Caco-2 (cell line): Measurements from ENCODE around the gene TTC13. TPM values are rescaled to one million over a fixed set of nuclear protein-coding genes. Genes with fewer than 3 reads are reported as not detected.
A peak's percentile ranks its signal among the peaks of the same experiment; 100 is the strongest.

Source experiments
- BruUV-seq: library from RNA; stranded (reverse); fragments of 400-500 nt; replicated peaks from 2 replicates; lab custom pipeline; 2021; lab: Mats Ljungman, UMichigan
- CTCF ChIA-PET: fragments of 300-600 bp; sonication (Branson Sonifier 250); formaldehyde crosslinking; loops from one replicate; lab custom pipeline; 2022; ENCODE audit warnings: antibody characterized with exemption; lab: Charles Lee
- POLR2A ChIA-PET: fragments of 300-600 bp; sonication (Branson Sonifier 250); formaldehyde crosslinking; loops from one replicate; lab custom pipeline; 2022; ENCODE audit warnings: antibody characterized with exemption; lab: Charles Lee
- DNase-seq, 2 experiments: peaks; one replicate each; pipeline versions ENCODE4 v3.0.0 to v3.0.0-alpha.2; 2020 to 2022
- H3K27me3 ChIP-seq: replicated peaks from 2 replicates; pipeline ENCODE4 v1.6.0; 2011; ENCODE audit warnings: low read length; ENCODE audit not compliant: control insufficient read depth, insufficient read depth
- H3K36me3 ChIP-seq: 2 replicates; pipeline ENCODE4 v1.5.1; 2011; ENCODE audit warnings: low read length; ENCODE audit not compliant: control insufficient read depth, insufficient read depth
- H3K4me1 ChIP-seq: fragments of 250-450 bp; sonication (Bioruptor Pico); 2 replicates; pipeline ENCODE4 v1.5.1; 2020; ENCODE audit warnings: mild to moderate bottlenecking
- H3K4me3 ChIP-seq: 2 replicates; pipeline ENCODE4 v1.5.1; 2011; ENCODE audit warnings: low read depth, mild to moderate bottlenecking, control low read depth, low read length
- H3K9me3 ChIP-seq: fragments of 250-450 bp; sonication (Bioruptor Pico); 2 replicates; pipeline ENCODE4 v1.5.1; 2020; ENCODE audit warnings: mild to moderate bottlenecking, moderate library complexity
- H3K27ac Mint-ChIP-seq: one replicate; pipeline ENCODE4 v1.8.0; 2022; ENCODE audit warnings: mixed read lengths; ENCODE audit not compliant: unreplicated experiment
- H3K27me3 Mint-ChIP-seq: one replicate; pipeline ENCODE4 v1.8.0; 2022; ENCODE audit warnings: mixed read lengths; ENCODE audit not compliant: insufficient read depth, unreplicated experiment
- H3K36me3 Mint-ChIP-seq: one replicate; pipeline ENCODE4 v1.8.0; 2022; ENCODE audit warnings: mild to moderate bottlenecking, mixed read lengths; ENCODE audit not compliant: insufficient read depth, unreplicated experiment
- H3K4me1 Mint-ChIP-seq: one replicate; pipeline ENCODE4 v1.8.0; 2022; ENCODE audit warnings: low read depth, mixed read lengths; ENCODE audit not compliant: unreplicated experiment
- H3K4me3 Mint-ChIP-seq: one replicate; pipeline ENCODE4 v1.8.0; 2022; ENCODE audit warnings: mild to moderate bottlenecking, moderate library complexity, mixed read lengths; ENCODE audit not compliant: unreplicated experiment
- H3K9me3 Mint-ChIP-seq: one replicate; pipeline ENCODE4 v1.8.0; 2022; ENCODE audit warnings: mixed read lengths; ENCODE audit not compliant: unreplicated experiment
- CTCF ChIP-seq, 2 experiments: fragments of 200-600 bp in 1 of 2; IDR thresholded peaks; 1 replicate in 1 of 2; 2 replicates in 1 of 2; pipeline versions ENCODE4 v1.5.1 to v1.8.0; 2011 to 2022; ENCODE audit warnings: antibody characterized with exemption in 1 of 2, control low read depth in 1 of 2, inconsistent platforms in 1 of 2, low read depth in 1 of 2, low read length in 1 of 2, mild to moderate bottlenecking in 1 of 2, moderate library complexity in 1 of 2; ENCODE audit not compliant: insufficient read depth in 1 of 2, severe bottlenecking in 1 of 2, unreplicated experiment in 1 of 2
- intact Hi-C: fragments of 100-400 bp; cut with micrococcal nuclease; formaldehyde crosslinking; loops from one replicate; pipeline ENCODE4 v1.10.0; 2022; ENCODE audit not compliant: unreplicated experiment
- total RNA-seq: library from RNA; stranded (reverse); gene quantifications from 2 replicates; pipeline ENCODE4 v1.2.3, GENCODE V29; 2022

The TTC13 gene
- total RNA-seq, 1 experiment from 2014 or later, result 57.6 TPM

DNA sequence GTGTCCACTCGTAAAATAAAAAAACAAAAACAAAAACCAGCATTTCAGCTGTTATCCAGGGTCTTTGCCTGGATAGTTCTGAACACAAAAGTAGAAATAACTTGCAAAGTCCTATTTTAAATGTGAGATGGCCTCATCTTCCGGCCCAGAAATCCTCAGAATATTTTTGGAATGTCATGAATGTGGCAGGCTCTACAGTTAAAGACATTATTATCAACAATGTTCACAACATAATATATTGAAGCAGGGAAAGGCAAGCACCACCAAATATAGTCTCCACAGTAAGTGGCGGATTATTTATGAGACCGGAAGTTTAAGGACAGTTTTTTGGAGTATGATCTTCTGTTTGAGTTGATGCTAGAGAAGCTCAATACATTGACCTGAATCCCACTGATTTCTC is 109.2 kb downstream of the TTC13 start:
- Histone ChIP-seq H3K27me3 (no peaks in the 10 kb centered on the region), H3K9me3 (no peaks in the 10 kb centered on the region), H3K4me3 (peak overlapping the region; percentile 90), H3K36me3 (no peaks in the 10 kb centered on the region; the same call in 1 of the 2 replicates), H3K4me1 (peaks cover 21% of the 10 kb centered on the region)
- BruUV-seq, result TSS peak; percentile 77
- H3K27me3 Mint-ChIP-seq, result no peaks in the 10 kb centered on the region
- peaks cover 37% of the 10 kb centered on the region for H3K36me3 Mint-ChIP-seq
- peak overlapping the region; percentile 97 for H3K27ac Mint-ChIP-seq
- POLR2A ChIA-PET, result interaction anchor here (0.6 to 1.6 kb wide), 9 partner anchors 11 to 468 kb away, joined by 3 to 8 read pairs (median 3); partner anchors contain the start of genes ARV1, EXOC8, SPRTN and TTC13
- H3K9me3 Mint-ChIP-seq, result no peaks in the 10 kb centered on the region
- H3K4me1 Mint-ChIP-seq, result peaks cover 30% of the 10 kb centered on the region
- intact Hi-C loops, result loop anchor here (2.0 to 10.0 kb wide), 2 partner anchors 31 to 345 kb away; no protein-coding TSS in a partner anchor
- no peak for TF ChIP-seq CTCF (IDR thresholded peaks at IDR 0.05; ENCODE audit: insufficient read depth in 1 of 2, low read depth in 1 of 2, low read length in 1 of 2, severe bottlenecking in 1 of 2, unreplicated experiment in 1 of 2)
- H3K4me3 Mint-ChIP-seq, result peak overlapping the region; percentile 81
- no peak for DNase-seq
- CTCF ChIA-PET, result interaction anchor here (0.8 to 1.1 kb wide), 2 partner anchors 109 to 468 kb away, joined by 3 read pairs; partner anchors contain the start of genes ARV1, EXOC8 and TTC13

DNA sequence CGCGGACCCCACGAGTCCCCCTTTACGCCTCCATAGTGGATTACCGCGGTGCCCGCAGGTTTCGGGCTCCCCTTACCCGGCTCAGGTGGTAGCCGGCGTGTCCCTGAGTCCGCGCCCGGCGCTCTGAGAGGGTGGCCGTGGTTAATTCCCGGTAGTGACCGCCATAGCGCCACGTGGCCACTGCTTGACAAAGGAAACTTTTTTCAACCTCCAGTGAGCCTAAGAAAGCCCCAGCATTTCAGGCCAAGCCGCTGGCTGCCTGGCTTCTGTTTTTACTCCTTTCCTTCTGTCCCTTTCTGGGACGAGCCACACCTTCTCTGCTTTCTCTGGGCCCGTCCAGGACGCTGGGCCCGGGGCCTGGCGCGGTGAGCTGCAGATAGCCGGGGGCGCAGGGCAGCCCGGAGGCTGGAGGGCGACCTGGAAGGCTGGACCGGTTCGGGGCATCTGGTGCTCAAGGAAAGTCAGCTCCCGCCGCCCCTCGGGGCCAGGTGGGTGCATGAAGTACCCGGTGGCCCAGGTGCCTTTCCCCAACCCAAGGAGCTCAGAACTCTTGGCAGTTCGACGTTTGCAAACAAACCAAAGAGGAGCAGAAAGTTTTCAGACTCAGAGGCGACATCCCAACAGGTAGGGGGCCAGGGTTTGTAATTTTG is 109.8 kb downstream of the TTC13 start:
- Mint-ChIP-seq H3K36me3 (peaks cover 37% of the 10 kb centered on the region), H3K27me3 (no peaks in the 10 kb centered on the region), H3K4me3 (peak overlapping the region; percentile 81), H3K27ac (peak overlapping the region; percentile 97), H3K4me1 (peaks cover 36% of the 10 kb centered on the region), H3K9me3 (no peaks in the 10 kb centered on the region)
- Histone ChIP-seq H3K4me1 (peaks cover 27% of the 10 kb centered on the region), H3K9me3 (no peaks in the 10 kb centered on the region), H3K4me3 (peak overlapping the region; percentile 90), H3K36me3 (no peaks in the 10 kb centered on the region; the same call in 1 of the 2 replicates), H3K27me3 (no peaks in the 10 kb centered on the region)
- TF ChIP-seq CTCF (IDR thresholded peaks at IDR 0.05; ENCODE audit: insufficient read depth in 1 of 2, low read depth in 1 of 2, low read length in 1 of 2, severe bottlenecking in 1 of 2, unreplicated experiment in 1 of 2), result no peak
- ChIA-PET CTCF (interaction anchor here (0.8 to 1.1 kb wide), 4 partner anchors 39 to 715 kb away, joined by 3 read pairs; partner anchors contain the start of genes ARV1, EXOC8 and TTC13), POLR2A (interaction anchor here (0.6 to 1.6 kb wide), 24 partner anchors 10 to 735 kb away, joined by 3 to 8 read pairs (median 4); partner anchors contain the start of genes ARV1, EXOC8, SPRTN and TTC13)
- BruUV-seq, result no TSS peak
- intact Hi-C loops, result loop anchor here (2.0 to 10.0 kb wide), 2 partner anchors 32 to 346 kb away; no protein-coding TSS in a partner anchor
- peak; percentile 78 to 80 for DNase-seq
